IPS-NIHi7 (cell line): ENCODE measurements around the gene SLC6A18.

Source experiments
- DNase-seq: peaks from one replicate; pipeline ENCODE4 v3.0.0; 2012; ENCODE audit warnings: mixed read lengths; ENCODE audit errors: extremely low spot score

The SLC6A18 gene

GRCh38 chr5:1187234-1187949, 37.8 kb upstream of the SLC6A18 start:
- no peak for DNase-seq

GRCh38 chr5:1187950-1188334, 37.2 kb upstream of the SLC6A18 start:
- DNase-seq = no peak

- no peak for DNase-seq
These were observed 36.7 kb upstream of the SLC6A18 start for GRCh38 chr5:1188464-1188863.

- DNase-seq = no peak
These were observed 35.9 kb upstream of the SLC6A18 start for GRCh38 chr5:1189269-1189668.

GRCh38 chr5:1190278-1190677, 34.9 kb upstream of the SLC6A18 start:
- DNase-seq = no peak

GRCh38 chr5:1190837-1191239, 34.3 kb upstream of the SLC6A18 start:
- no peak for DNase-seq

- DNase-seq = no peak
These were observed 32.1 kb upstream of the SLC6A18 start for GRCh38 chr5:1192971-1193590.

GRCh38 chr5:1193591-1193985, 31.6 kb upstream of the SLC6A18 start:
- DNase-seq = no peak

GRCh38 chr5:1194378-1194777, 30.8 kb upstream of the SLC6A18 start:
- DNase-seq = no peak

GRCh38 chr5:1195439-1195838, 29.7 kb upstream of the SLC6A18 start:
- DNase-seq = no peak

- no peak for DNase-seq
These were observed 29.3 kb upstream of the SLC6A18 start for GRCh38 chr5:1195916-1196315.

GRCh38 chr5:1196562-1196961, 28.6 kb upstream of the SLC6A18 start:
- DNase-seq = no peak

GRCh38 chr5:1197876-1198666, 27.1 kb upstream of the SLC6A18 start:
- DNase-seq = no peak

GRCh38 chr5:1199340-1199648, 25.9 kb upstream of the SLC6A18 start:
- DNase-seq = no peak

GRCh38 chr5:1199649-1200494, 25.3 kb upstream of the SLC6A18 start:
- peak; percentile 60 for DNase-seq

- no peak for DNase-seq
These were observed 24.5 kb upstream of the SLC6A18 start for GRCh38 chr5:1200495-1201326.

- DNase-seq = no peak
These were observed 23.7 kb upstream of the SLC6A18 start, which contains the start of gene SLC6A19 for GRCh38 chr5:1201327-1202025. SLC6A19 (plus strand) TSS chr5:1201595; CDS start chr5:1201651, 56 bp downstream.

- no peak for DNase-seq
These were observed 23.0 kb upstream of the SLC6A18 start for GRCh38 chr5:1202026-1202797.

GRCh38 chr5:1202798-1203185, 22.4 kb upstream of the SLC6A18 start:
- DNase-seq = no peak
